Left ventricle myocardium inferior (tissue), 1 donor: ENCODE results near the gene EXOC2. TPM values are rescaled to one million over a fixed set of nuclear protein-coding genes. Genes with fewer than 3 reads are reported as not detected.
"Not testable (repeated sequence)": the region's sequence is repeated elsewhere in the genome, so short reads cannot be mapped to it uniquely, and the experiment has no call there.

Source experiments
- DNase-seq: peaks from one replicate; pipeline ENCODE4 v3.0.0-alpha.2; 2020
- H3K27ac ChIP-seq: fragments of 200-600 bp; replicated peaks from 2 replicates; pipeline ENCODE4 v1.8.0; 2021
- H3K27me3 ChIP-seq: fragments of 200-600 bp; 2 replicates; pipeline ENCODE4 v1.8.0; 2021; ENCODE audit warnings: low read depth
- H3K36me3 ChIP-seq: fragments of 200-600 bp; 2 replicates; pipeline ENCODE4 v1.8.0; 2021
- H3K4me1 ChIP-seq: fragments of 200-600 bp; 2 replicates; pipeline ENCODE4 v1.8.0; 2021
- H3K4me3 ChIP-seq: fragments of 200-600 bp; 2 replicates; pipeline ENCODE4 v1.8.0; 2021; ENCODE audit warnings: mild to moderate bottlenecking, moderate library complexity
- H3K9me3 ChIP-seq: fragments of 200-600 bp; replicated peaks from 2 replicates; pipeline ENCODE4 v1.8.0; 2021
- intact Hi-C: fragments of 100-400 bp; cut with micrococcal nuclease; formaldehyde crosslinking; loops from one replicate; pipeline ENCODE4 v1.11.0; 2022
- total RNA-seq: library from RNA; stranded (reverse); fragmentation: NEBNext Ultra II Directional; extraction: Animal tissue kit (Norgen Biotek cat#: 25700); gene quantifications from one replicate; pipeline ENCODE4 v1.2.1, GENCODE V29; 2021
- TF ChIP-seq, protein P1 (sequence below): fragments of 200-600 bp; IDR thresholded peaks from 2 replicates; pipeline ENCODE4 v1.8.0; 2021; ENCODE audit warnings: antibody characterized with exemption, mild to moderate bottlenecking, borderline replicate concordance
- donor health status: DM: no; HTN: yes; CAD: no; lungs with severe emphysema.

The EXOC2 gene
- total RNA-seq, 1 donor from 2014 or later = 15.6 TPM

GRCh38 chr6:568954-569523, 123.9 kb downstream of the EXOC2 start:
- DNase-seq = no peak
- Histone ChIP-seq H3K27ac (no peak overlapping the region), H3K36me3 (peaks cover 55% of the 10 kb centered on the region), H3K4me3 (no peak overlapping the region), H3K4me1 (no peaks in the 10 kb centered on the region), H3K9me3 (no peaks in the 10 kb centered on the region), H3K27me3 (no peaks in the 10 kb centered on the region)
- intact Hi-C loops = no loop called here
- TF ChIP-seq, protein P1, sequence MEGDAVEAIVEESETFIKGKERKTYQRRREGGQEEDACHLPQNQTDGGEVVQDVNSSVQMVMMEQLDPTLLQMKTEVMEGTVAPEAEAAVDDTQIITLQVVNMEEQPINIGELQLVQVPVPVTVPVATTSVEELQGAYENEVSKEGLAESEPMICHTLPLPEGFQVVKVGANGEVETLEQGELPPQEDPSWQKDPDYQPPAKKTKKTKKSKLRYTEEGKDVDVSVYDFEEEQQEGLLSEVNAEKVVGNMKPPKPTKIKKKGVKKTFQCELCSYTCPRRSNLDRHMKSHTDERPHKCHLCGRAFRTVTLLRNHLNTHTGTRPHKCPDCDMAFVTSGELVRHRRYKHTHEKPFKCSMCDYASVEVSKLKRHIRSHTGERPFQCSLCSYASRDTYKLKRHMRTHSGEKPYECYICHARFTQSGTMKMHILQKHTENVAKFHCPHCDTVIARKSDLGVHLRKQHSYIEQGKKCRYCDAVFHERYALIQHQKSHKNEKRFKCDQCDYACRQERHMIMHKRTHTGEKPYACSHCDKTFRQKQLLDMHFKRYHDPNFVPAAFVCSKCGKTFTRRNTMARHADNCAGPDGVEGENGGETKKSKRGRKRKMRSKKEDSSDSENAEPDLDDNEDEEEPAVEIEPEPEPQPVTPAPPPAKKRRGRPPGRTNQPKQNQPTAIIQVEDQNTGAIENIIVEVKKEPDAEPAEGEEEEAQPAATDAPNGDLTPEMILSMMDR = no peak

- H3K9me3 ChIP-seq = no peaks in the 10 kb centered on the region
- H3K27ac ChIP-seq = no peak overlapping the region
- intact Hi-C loops = no loop called here
- H3K27me3 ChIP-seq = no peaks in the 10 kb centered on the region
- no peaks in the 10 kb centered on the region for H3K4me1 ChIP-seq
- TF ChIP-seq, protein P1 = no peak
- no peak for DNase-seq
- H3K36me3 ChIP-seq = peaks cover 62% of the 10 kb centered on the region
- H3K4me3 ChIP-seq = no peak overlapping the region
Measured at GRCh38 chr6:568085-568484, 124.9 kb downstream of the EXOC2 start.

DNA sequence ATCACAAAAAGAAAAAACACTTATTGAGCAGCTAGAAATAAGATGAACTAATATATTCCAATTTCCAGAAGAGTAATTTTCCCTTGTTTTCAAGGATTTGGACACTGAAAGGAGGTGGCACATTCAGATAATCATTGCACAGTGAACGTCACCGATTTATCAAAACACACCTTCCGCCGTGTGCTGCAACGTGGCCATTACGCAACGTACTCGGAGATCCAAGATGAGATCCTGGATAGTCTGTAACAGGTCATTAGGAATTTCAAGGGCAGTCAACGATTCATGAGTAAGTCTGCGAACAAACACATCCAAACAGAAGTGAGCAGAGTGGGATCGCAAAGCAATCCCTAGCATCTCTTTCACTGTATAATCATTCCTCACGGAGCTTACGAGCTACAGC, 129.1 kb downstream of the EXOC2 start:
- intact Hi-C loops = no loop called here
- Histone ChIP-seq H3K9me3 (no peaks in the 10 kb centered on the region), H3K36me3 (peaks cover 69% of the 10 kb centered on the region)

DNA sequence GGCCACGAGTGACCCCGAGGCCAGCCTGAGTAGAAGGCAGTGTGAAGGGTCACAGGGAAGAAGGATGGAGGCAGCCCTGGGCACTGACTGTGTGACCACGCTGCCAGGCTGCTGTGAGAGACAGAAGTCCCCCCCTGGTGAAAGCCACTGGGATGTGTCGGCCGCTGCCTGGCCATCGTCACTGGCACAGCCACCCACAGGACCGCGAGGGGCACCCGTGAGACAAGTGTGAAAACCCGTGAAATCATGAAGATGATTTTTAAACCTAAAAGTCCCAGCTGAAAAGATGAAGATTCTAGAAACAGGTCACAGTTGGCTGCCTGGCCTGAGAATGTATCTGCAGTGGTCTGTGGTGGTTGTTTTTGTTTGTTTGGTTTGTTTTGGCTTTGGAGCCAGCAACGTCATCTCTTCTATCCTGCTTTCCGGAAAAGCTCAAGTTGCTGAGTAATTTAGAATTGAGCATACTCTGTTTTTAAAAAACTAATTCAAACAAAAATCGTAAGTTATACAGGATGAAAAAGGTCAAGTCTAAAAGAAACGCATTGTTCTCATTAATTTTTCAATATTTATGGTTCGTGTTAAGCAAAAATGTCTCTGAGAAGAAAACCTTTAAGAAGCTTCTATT, 130.8 kb downstream of the EXOC2 start:
- H3K27ac ChIP-seq = no peak overlapping the region
- peaks cover 69% of the 10 kb centered on the region for H3K36me3 ChIP-seq
- intact Hi-C loops = no loop called here

More for the DNA sequence above, 129.1 kb downstream of the EXOC2 start:
- H3K27me3 ChIP-seq = no peaks in the 10 kb centered on the region
- H3K4me3 ChIP-seq = no peak overlapping the region
- TF ChIP-seq, protein P1 = no peak
- no peak overlapping the region for H3K27ac ChIP-seq
- no peak for DNase-seq
- no peaks in the 10 kb centered on the region for H3K4me1 ChIP-seq

GRCh38 chr6:561335-561734, 131.6 kb downstream of the EXOC2 start:
- DNase-seq, intact Hi-C loops, H3K4me3 ChIP-seq, H3K9me3 ChIP-seq, H3K27ac ChIP-seq, H3K27me3 ChIP-seq, H3K4me1 ChIP-seq: not testable (repeated sequence)
- H3K36me3 ChIP-seq = peaks cover 70% of the 10 kb centered on the region

More for the DNA sequence above, 130.8 kb downstream of the EXOC2 start:
- H3K4me3 ChIP-seq = no peak overlapping the region
- H3K9me3 ChIP-seq = no peaks in the 10 kb centered on the region
- TF ChIP-seq, protein P1 = no peak
- H3K4me1 ChIP-seq = no peaks in the 10 kb centered on the region
- H3K27me3 ChIP-seq = no peaks in the 10 kb centered on the region
- DNase-seq = no peak

DNA sequence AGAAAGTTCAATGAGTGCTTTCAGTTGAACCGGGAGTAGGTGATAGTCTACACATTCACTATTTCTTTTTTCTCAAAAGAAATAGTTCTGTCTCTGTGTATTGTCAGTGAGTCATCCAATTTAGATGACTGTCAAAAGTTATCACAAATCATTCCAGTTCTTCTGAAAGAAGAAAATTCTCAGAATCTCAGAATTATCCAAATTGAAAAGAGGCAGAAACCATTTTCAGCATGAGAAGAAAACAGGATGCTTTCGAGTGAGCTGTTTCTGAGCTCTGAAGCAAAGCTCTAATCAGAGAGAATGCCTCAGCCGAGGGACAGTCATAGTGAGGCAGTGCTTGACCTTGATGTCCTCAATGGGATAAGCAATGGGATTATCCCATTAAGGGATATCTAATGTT, 134.0 kb downstream of the EXOC2 start:
- H3K36me3 ChIP-seq = peaks cover 70% of the 10 kb centered on the region

More for the DNA sequence above, 134.0 kb downstream of the EXOC2 start:
- Histone ChIP-seq H3K4me3 (no peak overlapping the region), H3K27ac (no peak overlapping the region), H3K27me3 (no peaks in the 10 kb centered on the region), H3K4me1 (no peaks in the 10 kb centered on the region), H3K9me3 (no peaks in the 10 kb centered on the region)
- DNase-seq = no peak
- intact Hi-C loops = no loop called here
- TF ChIP-seq, protein P1 = no peak
